Thyroid gland (tissue), 4 donors: ENCODE measurements around the gene AIF1.

ENCODE experiments used
- POLR2A ChIP-seq, 2 donors: fragments of 450-650 bp; IDR thresholded peaks; one replicate each; pipeline ENCODE4 v1.6.1; 2017; ENCODE audit warnings: antibody characterized with exemption in 2 of 2, mild to moderate bottlenecking in 2 of 2, moderate library complexity in 1 of 2
- TF ChIP-seq, protein P1 (sequence below), 6 experiments: fragments of 200-600 bp in 3 of 6; fragments of 450-650 bp in 3 of 6; sonication (generic) in 3 of 6; IDR thresholded peaks; one replicate each; pipeline ENCODE4 v1.5.1; 2016 to 2019; ENCODE audit warnings: antibody characterized with exemption in 6 of 6, mild to moderate bottlenecking in 2 of 6, inconsistent platforms in 1 of 6, moderate library complexity in 1 of 6

DNA sequence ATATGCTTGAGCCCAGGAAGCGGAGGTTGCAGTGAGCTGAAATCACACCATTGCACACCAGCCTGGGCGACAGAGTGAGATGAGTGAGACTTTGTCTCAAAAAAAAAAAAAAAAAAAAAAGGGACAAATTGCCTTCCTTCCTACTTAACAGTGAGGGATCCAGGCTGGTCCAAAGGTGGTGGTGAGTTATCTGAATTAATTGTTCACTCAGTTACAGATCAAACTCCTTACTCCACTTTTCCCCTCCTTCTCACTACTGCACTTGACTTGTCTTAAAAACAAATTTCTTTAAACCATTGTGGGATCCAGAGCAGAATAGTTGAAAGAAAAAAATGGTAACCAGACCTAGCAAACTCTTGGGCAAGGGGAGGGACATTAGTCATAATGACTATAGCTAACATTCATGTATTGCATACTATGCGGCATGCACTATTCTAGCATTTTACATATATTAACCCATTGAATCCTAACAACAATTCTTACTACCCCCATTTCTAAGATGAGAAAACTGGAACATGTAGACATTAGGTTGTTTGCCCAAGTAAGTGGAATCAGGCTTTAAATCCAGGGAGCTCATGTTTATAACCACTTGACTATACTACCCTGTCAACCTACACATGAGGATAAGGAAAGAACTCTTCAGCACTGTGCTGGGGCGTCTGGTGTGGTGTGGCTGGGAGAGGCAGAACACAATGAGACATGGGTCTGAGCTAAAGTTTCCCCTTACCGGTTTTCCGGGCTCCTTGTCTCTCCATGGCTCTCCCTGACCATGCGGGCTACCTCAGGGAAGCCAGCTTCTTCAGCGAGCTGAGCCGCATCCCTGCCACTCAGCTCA lies 48.3 kb downstream of the AIF1 start:
- TF ChIP-seq, protein P1, sequence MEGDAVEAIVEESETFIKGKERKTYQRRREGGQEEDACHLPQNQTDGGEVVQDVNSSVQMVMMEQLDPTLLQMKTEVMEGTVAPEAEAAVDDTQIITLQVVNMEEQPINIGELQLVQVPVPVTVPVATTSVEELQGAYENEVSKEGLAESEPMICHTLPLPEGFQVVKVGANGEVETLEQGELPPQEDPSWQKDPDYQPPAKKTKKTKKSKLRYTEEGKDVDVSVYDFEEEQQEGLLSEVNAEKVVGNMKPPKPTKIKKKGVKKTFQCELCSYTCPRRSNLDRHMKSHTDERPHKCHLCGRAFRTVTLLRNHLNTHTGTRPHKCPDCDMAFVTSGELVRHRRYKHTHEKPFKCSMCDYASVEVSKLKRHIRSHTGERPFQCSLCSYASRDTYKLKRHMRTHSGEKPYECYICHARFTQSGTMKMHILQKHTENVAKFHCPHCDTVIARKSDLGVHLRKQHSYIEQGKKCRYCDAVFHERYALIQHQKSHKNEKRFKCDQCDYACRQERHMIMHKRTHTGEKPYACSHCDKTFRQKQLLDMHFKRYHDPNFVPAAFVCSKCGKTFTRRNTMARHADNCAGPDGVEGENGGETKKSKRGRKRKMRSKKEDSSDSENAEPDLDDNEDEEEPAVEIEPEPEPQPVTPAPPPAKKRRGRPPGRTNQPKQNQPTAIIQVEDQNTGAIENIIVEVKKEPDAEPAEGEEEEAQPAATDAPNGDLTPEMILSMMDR (IDR thresholded peaks at IDR 0.05) = no peak
- TF ChIP-seq POLR2A (IDR thresholded peaks at IDR 0.05) = no peak
